Eye (tissue), 1 donor: ENCODE measurements around the gene NTN3.

Experiments used
- DNase-seq: peaks from one replicate; pipeline ENCODE4 v3.0.0-alpha.2; 2015

Gene NTN3

GRCh38 chr16:2466667-2467527, 4.2 kb upstream of the NTN3 start:
- no peak for DNase-seq

GRCh38 chr16:2467528-2468232, 3.4 kb upstream of the NTN3 start:
- DNase-seq = peak; percentile 89

- peak; percentile 88 for DNase-seq
Observed at GRCh38 chr16:2468233-2468724, 2.8 kb upstream of the NTN3 start.

GRCh38 chr16:2468725-2469398, 2.2 kb upstream of the NTN3 start:
- peak; percentile 80 for DNase-seq

- DNase-seq = no peak
Observed at GRCh38 chr16:2469399-2470233, 1.5 kb upstream of the NTN3 start.

- no peak for DNase-seq
Observed at GRCh38 chr16:2470234-2470601, 879 bp upstream of the NTN3 start.

GRCh38 chr16:2470603-2471015, 488 bp upstream of the NTN3 start:
- no peak for DNase-seq

GRCh38 chr16:2471653-2472487, 773 bp downstream of the NTN3 start:
- peak; percentile 48 for DNase-seq

- no peak for DNase-seq
Observed at GRCh38 chr16:2472488-2472864, 1.4 kb downstream of the NTN3 start.

- DNase-seq = no peak
Observed at GRCh38 chr16:2472885-2473445, 1.9 kb downstream of the NTN3 start.

- DNase-seq = peak; percentile 52
Observed at GRCh38 chr16:2473446-2473926, 2.4 kb downstream of the NTN3 start.

- DNase-seq = peak; percentile 74
Observed at GRCh38 chr16:2473999-2474876, 3.1 kb downstream of the NTN3 start.

- peak; percentile 94 for DNase-seq
Observed at GRCh38 chr16:2474877-2475412, 3.8 kb downstream of the NTN3 start, which contains the start of gene TBC1D24. TSS of gene TBC1D24 (plus strand) at chr16:2475127. CDS start at chr16:2496149, 21,022 bp downstream.

GRCh38 chr16:2475413-2476344, 4.6 kb downstream of the NTN3 start:
- DNase-seq = peak; percentile 63

- DNase-seq = no peak
Observed at GRCh38 chr16:2476345-2476720, 5.2 kb downstream of the NTN3 start.

- DNase-seq = no peak
Observed at GRCh38 chr16:2476741-2477140, 5.6 kb downstream of the NTN3 start.

GRCh38 chr16:2477327-2477726, 6.2 kb downstream of the NTN3 start:
- no peak for DNase-seq

- no peak for DNase-seq
Observed at GRCh38 chr16:2478279-2478678, 7.2 kb downstream of the NTN3 start.
